NCI-H446 (cell line): ENCODE results near the gene DDX3X.
"Not testable (repeated sequence)": the region's sequence is repeated elsewhere in the genome, so short reads cannot be mapped to it uniquely, and the experiment has no call there.

Source experiments
- DNase-seq, 2 experiments: peaks; one replicate each; lab custom pipeline; 2025; lab: John Stamatoyannopoulos, UW

The DDX3X gene

DNA sequence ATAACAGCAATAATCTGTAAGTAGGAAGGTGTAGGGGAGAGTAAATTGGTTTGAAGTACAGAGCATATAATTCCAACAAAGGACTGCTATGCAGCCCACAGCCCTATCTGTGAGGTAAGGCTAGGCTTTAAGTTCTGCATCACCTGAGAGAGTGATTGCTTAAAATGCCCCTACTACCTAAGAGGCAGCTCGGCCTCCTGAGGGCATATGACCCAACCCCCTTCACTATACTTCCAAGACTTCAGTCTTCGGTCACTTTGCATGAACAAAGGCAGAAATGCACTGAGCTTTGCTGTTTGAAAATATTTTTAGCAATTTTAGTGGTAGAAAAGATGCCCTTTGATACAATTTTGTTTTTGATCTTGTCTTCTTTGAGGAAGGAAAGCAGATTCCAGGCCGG, 4.9 kb upstream of the DDX3X start:
- DNase-seq: no peak

DNA sequence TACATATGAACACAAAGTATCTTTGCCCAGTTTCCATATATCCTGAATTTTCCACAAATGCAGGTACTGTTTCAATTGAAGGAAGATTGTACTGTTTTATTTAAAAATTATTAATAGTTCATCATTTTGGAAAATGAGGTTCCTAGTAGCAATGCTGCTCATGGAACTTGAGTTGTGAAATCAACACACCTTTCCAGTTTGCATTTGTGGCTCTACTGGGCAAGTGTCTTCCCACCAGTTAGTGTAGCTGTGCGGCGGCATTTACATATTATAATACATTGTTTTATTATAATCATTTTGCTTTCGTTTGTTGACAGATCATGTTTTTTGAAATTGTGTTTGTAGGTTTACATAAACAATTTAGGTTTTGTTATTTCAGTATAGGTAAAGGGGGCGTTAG, 2.0 kb upstream of the DDX3X start:
- DNase-seq: no peak

DNA sequence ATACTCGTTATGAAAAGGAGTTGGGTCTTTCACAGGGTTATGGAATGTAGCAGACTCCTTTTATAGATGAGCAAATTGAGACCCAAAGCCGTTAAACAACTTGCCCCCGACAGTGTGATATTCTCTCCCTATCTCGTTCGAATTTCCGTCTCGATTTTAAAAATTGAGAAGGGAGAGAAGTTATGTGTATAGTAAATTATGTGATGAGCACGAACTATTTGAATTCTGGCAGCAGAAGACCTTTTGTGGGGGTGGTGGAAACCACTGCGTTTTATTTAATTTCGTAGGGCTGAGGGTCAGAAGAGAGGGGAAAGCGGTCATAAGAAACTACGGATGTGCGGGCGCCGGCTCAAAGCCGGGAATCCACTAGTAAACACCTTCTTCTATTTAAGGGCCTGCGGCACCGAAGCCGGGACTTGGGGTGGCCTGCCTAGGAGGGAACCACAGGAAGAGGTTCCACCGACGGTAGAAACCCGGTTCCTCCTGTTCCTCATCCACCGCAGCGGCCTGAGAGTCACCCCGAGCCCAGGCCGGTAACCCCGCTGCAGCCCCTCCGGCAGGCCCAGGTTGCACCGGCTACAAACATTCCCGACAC, 1.5 kb upstream of the DDX3X start:
- DNase-seq: no peak

DNA sequence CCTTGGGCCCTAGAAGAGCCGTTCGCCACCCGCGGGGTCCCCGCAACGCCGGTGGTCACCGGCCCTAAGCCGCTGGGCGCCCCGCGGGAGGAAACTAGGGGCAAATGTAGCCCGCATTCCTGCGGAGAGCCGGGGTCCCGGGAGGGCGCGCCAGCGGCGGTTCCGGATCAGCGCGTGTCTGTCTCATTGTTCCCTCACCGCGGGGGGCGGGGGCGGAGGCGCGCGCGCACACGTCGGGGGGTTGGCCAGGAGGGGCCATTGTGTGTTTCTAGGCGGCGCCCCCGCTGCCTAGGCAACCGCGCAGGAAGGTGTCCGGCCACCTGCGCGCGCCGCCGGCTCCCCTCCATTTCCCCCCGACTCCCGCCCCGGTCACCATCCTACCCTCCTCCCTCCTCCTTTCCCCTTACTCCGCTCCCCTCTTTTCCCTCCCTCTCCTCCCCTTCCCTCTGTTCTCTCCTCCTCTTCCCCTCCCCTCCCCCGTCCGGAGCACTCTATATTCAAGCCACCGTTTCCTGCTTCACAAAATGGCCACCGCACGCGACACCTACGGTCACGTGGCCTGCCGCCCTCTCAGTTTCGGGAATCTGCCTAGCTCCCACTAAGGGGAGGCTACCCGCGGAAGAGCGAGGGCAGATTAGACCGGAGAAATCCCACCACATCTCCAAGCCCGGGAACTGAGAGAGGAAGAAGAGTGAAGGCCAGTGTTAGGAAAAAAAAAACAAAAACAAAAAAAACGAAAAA, 789 bp upstream of the DDX3X start:
- peak; percentile 49 to 85 for DNase-seq

DNA sequence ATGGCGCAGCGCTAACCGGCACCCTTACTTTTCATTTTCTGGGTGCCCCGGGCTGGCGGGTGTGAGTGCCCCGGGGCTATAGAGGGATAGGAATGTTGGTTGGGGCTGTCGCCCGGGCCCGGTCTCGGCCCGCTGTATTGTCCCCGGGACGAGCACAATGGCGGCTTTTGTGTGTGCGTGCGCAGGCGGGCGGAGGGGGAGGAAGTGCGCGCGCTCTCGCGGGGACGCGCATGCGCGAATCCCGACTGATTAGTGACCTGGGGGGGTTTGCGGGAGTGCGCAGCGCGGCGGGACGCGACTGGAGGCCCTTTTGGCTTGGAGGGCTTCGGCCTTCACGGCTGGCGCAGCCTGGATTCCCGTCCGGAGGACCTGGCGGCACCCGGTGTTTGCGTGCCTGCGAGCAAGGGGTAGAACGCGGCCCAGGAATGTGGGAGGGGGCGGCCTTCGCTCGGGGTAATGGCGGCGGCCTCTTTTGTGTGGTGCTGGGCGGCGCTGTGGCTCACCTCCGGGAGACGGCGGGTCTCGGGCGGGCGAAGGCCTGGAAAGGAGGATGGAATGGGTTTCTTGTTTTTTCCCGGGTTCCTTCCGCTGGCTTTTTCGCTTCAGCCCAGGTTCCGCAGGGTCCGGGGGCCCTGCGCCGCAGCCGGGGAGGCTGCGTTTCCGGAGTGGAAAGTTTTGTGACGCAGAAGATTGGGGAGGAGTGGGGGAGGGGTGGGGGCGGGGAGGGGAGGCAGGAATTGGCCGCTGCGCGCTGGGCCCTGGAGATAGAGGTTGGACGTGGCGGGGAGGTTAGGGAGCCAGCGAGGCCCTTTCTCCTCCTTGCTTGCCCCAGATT, 618 bp downstream of the DDX3X start:
- peak in 1 of 2 experiments; percentile 77 for DNase-seq

DNA sequence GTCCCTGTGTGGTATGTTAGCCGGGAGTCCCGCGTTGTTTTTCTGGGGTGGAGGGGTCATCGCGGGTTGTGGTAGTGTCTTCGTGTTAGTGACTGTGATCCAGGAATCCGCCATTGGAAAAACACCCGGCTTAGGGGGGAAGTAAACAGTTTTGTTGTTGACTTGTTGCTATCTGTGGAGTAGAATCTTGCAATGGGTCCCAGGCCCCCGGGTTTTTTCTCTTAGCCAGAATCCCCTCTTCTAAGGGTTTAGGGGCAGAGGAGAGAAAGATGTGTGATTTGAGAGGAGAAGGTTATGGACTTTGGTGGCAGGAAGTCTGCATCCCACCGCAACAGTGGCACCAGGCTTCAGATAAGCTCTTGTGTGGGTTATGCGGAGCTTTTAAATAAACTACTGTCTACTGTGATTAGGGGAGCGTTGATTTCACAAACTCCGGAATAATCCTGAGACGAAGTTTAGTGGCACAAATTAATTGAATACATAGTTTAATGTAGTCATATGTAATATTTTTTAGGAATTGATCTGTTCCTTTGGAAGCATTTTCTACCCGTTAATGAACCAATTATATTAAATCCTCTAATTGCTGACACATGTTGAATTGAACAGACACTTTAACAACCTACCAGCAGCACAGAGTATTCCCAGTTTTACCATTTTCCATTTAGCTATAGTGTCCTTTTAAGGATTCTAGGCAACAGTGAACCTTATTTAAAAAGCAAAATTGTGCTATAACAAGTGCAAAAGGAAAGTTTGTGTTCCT, 1.4 kb downstream of the DDX3X start:
- DNase-seq: no peak

DNA sequence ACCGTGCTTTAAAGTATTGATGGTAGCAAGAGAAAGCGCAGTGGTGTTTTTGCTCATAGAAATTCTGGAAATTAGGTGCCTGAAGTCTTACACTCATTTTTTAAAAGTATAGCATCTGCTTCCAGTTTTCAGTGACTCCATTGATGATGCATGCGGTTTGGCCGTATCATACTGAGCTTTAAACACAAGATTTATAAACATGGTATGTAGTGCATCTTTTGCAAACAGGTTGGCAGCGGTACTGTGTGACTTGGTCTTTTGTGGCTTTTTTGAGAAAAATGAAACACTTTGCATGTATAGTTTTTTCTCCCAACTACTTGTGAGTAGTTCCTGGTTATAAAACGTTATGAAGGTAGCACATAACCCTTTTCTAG, 2.0 kb downstream of the DDX3X start:
- DNase-seq: no peak

DNA sequence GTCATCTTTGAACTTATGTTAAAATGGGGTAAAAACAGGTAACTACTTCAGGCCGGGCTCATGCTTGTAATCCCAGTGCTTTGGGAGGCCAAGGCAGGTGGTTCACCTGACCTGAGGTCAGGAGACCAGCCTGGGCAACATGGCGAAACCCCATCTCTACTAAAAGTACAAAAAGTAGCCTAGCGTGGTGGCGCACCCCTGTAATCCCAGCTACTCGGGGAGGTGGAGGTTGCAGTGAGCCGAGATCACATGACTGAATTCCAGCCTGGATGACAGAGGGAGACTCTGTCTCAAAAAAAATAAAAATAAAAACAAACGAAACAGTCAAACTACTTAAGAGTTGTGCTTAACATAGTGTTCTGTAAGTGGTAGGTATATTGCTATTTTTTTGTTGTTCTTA, 2.5 kb downstream of the DDX3X start:
- DNase-seq: no peak

DNA sequence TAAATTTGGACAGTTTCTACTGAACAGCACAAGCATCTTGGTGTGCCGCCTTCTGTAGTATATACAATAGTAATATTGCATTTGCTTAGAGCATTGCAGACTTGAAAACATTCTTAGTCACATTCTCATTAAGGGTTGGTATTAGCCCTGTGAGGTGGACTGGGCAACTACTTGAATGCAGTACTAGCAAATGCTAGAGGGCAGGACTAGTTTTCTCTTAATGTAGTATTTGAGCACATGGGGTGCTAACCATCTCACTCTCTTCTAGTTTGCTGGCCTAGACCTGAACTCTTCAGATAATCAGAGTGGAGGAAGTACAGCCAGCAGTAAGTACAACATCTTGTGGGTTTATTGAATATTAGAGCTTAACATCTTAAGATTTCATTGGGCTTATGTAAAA, 3.2 kb downstream of the DDX3X start:
- no peak for DNase-seq

DNA sequence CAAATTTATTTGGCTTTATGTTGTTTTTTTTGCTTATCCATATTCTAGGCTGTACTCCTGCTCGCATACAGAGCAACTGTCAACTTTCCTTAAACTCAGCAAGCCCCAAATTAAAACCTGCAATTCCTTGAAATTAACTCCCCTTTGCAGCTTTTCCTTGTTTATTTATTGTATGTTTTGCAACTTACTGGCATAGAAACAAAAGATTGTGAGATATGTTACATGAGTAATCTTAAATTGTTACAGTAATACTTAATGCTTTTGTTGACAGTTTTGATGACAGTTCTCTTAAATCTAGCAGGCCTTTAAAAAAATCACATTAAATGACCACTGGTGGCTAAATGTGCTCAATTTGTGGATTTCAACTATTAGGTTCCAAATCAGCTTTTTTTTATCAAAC, 4.5 kb downstream of the DDX3X start:
- no peak for DNase-seq

DNA sequence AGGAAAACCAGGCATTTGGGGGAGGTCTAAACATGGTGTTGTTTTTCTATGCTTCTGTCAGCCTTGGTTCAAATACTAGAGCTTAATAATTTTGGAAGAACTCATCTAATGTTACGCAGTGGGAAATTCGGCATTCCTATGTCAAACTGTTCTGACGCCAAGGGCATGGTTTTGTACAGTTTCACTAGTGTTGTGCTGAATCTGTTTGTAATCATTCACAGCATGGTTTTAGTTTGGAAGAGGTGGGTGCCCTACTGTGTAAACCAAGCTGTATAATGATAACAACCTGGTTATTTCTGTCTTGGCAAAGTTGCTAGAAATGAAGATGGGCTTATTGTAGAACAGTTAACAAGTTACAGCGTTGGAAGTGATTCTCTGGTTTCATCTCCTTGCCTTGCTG, 5.2 kb downstream of the DDX3X start:
- DNase-seq: no peak

DNA sequence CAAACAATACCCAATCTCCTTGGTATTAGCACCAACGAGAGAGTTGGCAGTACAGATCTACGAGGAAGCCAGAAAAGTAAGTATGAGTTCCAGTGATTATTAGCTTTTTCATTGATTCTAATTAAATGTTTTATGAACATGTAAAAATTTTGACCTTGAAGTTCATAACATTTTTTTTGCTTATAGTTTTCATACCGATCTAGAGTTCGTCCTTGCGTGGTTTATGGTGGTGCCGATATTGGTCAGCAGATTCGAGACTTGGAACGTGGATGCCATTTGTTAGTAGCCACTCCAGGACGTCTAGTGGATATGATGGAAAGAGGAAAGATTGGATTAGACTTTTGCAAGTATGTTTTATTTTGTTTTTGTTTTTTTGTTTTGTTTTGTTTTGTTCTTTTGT, 10.1 kb downstream of the DDX3X start:
- no peak for DNase-seq

DNA sequence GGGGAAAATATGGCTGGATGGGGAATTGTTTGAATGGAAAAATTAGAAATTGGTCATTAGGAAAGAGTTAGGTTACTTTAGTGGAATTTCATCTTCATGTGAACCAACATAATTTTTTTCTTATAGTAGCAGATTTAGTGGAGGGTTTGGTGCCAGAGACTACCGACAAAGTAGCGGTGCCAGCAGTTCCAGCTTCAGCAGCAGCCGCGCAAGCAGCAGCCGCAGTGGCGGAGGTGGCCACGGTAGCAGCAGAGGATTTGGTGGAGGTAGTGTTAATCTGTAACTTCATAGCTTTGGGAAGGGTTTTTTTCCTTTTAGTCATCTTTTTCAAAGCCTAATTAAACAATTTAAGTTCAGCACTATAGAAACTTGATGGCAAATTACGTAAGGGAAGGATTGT, 13.2 kb downstream of the DDX3X start:
- no peak for DNase-seq

DNA sequence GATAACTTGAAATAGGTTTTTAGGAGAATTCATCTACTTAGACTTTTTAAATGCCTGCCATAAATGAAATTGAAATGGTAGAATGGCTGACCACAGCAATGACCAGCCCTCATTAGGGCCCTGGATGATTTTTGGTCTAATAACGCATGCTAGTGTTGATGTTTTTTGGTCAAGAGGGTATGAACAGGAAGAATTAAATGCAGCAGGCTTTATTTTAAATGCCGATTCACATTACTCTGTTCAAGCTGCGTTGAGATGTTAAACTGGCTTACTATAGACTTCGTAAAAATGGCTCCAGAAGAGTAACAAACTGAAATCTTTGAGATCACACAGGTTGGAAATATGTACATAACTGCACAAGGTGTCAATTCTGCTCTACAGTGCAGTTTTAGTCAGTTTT, 14.6 kb downstream of the DDX3X start:
- DNase-seq: no peak

DNA sequence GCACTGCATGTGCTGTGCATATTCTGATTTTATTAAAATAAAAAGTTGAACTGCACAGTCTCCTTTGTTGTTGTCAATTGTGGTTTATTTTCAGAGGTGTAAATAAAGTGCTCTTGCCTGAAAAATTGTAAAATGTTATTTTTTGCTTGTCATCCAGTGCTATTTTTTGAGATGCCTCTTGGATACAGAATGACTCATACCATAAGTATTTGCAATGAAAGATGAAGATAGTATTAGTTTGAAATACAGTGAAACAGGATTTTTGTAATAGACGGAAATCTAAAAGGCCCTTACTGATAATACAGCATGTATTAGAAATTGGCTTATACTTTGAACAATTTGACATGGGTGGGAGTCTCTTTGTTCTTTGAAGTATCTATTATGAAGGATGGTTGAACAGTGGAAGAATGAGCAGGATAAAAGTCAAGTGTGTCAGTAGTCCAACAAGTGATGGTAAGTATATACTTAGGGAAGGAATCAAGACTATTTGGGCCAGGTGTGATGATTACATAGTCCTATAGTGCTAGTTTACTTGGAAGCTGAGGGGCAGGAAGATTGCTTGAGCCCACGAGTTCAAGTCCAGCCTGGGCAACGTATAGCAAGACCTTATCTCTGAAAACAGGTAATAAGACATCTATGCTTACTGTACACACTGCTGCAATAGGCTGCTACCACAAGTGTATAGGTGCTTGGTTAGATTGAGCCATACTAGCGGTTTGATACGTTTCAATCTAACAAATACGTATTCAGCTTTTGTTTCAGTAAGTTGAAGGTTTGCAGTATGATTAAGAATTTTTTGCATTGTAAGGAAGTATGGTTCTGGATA, 16.4 kb downstream of the DDX3X start:
- DNase-seq: no peak

DNA sequence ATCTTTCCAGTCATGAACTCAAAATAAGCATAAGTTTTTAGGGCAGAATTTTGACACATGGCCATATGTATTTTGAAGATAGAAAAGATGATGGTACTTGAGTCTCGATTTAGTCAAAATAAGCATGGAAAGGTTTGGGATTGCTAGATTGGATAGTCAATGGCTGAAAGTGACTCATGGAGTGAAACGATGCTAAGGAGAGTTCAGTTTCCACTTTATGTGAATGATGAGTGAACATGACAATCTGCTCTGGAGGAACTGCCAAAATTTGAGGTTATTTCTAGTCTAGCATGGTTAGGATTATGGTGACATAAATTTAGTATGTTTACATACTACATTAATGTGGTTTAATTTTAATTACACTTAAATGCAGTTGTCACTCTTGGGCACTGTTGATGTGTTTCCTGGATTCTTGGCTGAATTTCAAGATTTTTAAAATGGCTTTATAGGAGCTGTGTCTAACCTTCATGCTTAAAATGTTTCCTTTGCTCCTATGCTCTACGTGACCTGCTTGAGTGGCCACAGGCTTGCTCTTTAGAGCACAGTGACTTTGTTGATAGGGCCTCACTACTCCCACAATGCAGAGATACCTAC, 17.1 kb downstream of the DDX3X start:
- DNase-seq: no peak

DNA sequence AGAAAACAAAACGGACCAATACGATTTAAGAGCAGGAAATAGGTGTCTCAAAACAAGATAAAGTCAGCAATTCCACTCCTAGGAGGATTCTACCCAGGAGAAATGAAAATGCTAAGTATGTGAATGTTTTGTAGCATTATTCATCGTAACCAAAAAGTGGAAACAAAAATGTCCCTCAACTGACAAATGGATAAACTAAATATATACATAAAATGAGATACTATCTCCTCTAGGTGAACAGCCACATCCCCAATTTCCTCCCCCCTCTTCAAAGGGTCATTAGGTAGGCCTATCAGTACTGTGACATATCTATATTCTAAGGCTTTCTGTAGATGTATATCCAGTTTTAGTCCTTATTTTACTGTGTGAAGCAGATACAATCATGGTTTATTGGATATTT, 18.0 kb downstream of the DDX3X start:
- DNase-seq: no peak

DNA sequence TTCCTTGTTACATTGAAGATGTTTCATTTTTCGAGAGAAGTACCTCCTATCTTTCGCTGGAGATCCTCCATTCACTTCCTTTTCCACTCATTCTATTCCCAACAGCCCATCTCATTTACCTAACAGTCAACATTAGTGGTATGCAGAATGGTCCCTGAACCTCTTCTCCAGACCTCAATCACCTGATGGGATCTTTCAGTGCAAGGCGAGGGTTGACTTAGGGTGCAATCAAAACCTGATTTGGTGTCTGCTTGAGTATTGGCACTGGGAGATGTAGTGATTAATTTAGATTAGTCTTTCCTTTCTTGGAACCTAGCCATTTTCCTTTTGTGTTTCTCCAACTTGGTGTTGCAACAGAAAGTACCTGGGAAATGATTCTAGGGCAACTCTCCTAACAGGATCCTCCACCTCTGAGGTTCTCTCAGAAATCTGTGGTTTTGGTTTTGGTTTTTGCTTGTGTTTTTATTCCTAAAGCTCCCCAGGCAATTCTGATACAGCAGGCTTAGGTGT, 18.4 kb downstream of the DDX3X start:
- no peak for DNase-seq

DNA sequence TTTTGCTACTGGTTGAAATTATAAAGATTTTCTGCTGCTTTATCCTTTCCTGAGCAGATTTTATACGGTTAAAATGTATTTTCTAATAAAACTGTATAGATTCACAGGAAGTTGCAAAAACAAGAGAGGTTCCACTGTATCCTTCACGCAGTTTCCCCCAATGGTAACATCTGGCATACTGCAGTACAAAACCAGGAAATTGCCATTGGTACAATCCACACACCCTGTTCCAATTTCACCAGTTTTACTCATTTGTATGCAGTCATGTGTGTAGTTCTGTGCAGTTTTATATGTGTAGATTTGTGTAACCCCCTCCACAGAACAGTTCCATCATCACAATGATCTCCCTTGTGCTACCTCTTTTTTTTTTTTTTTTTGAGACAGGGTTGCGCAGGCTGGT, 20.0 kb downstream of the DDX3X start:
- DNase-seq: no peak

DNA sequence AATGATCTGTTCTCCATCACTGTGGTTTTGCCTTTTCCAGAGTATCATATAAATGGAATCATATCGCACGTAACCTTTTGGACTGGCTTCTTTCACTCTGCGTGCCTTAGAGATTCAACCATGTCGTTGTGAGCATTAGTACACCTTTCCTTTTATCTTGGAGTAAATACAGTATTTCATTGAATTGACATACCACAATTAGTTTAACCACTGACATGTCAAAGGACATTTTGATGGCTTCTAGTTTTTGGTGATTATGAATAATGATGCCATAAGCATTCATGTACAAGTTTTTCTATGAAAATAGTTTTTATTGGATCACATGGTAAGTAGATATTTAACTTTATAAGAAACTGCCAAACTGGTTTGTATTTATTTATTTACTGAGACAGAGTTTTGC, 35.2 kb downstream of the DDX3X start:
- DNase-seq: no peak

DNA sequence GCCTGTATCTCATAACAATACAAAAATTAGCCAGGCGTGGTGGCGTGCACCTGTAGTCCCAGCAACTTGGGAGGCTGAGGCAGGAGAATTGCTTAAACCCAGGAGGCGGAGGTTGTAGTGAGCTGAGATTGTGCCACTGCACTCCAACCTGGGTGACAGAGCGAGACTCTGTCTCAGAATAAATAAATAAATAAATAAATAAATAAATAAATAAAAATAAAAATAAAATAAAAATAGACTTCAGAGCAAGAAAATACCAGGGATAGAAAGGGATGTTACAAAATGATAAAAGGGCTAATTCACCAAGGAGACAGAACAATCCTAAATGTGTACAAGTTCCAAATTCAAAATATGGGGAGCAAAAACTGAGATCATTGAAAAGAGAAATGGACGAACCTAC, 37.6 kb downstream of the DDX3X start:
- DNase-seq: not testable (repeated sequence)
